Glutamatergic neuron (in vitro differentiated cells): ENCODE measurements around the gene LIMCH1. TPM values are rescaled to one million over a fixed set of nuclear protein-coding genes. Genes with fewer than 3 reads are reported as not detected.

Source experiments
- DNase-seq: peaks from one replicate; pipeline ENCODE4 v3.0.0; 2022
- H3K27ac Mint-ChIP-seq: one replicate; pipeline ENCODE4 v1.8.0; 2020; ENCODE audit warnings: mild to moderate bottlenecking, mixed read lengths, inconsistent platforms; ENCODE audit not compliant: unreplicated experiment
- H3K27me3 Mint-ChIP-seq: one replicate; pipeline ENCODE4 v1.8.0; 2020; ENCODE audit warnings: mild to moderate bottlenecking, moderate library complexity, mixed read lengths, inconsistent platforms; ENCODE audit not compliant: unreplicated experiment
- H3K36me3 Mint-ChIP-seq: one replicate; pipeline ENCODE4 v1.8.0; 2020; ENCODE audit warnings: mild to moderate bottlenecking, mixed read lengths, inconsistent platforms; ENCODE audit not compliant: unreplicated experiment
- H3K4me1 Mint-ChIP-seq: one replicate; pipeline ENCODE4 v1.8.0; 2020; ENCODE audit warnings: mild to moderate bottlenecking, low read depth, mixed read lengths, inconsistent platforms; ENCODE audit not compliant: unreplicated experiment
- H3K4me3 Mint-ChIP-seq: one replicate; pipeline ENCODE4 v1.8.0; 2020; ENCODE audit warnings: mild to moderate bottlenecking, mixed read lengths, inconsistent platforms; ENCODE audit not compliant: unreplicated experiment
- H3K9me3 Mint-ChIP-seq: one replicate; pipeline ENCODE4 v1.8.0; 2020; ENCODE audit warnings: mild to moderate bottlenecking, moderate library complexity, mixed read lengths, inconsistent platforms; ENCODE audit not compliant: unreplicated experiment
- total RNA-seq: library from RNA; stranded (reverse); fragmentation: NEBNext Ultra II Directional; extraction: Animal tissue kit (Norgen Biotek cat#: 25700); gene quantifications from one replicate; pipeline ENCODE4 v1.2.1, GENCODE V29; 2021; ENCODE audit not compliant: unreplicated experiment
- TF ChIP-seq, protein P1 (sequence below): fragments of 200-600 bp; sonication (generic); IDR thresholded peaks from one replicate; pipeline ENCODE4 v1.5.0; 2021; ENCODE audit not compliant: partially characterized antibody, unreplicated experiment

The LIMCH1 gene
- total RNA-seq, 1 donor from 2014 or later = 22.5 TPM

DNA sequence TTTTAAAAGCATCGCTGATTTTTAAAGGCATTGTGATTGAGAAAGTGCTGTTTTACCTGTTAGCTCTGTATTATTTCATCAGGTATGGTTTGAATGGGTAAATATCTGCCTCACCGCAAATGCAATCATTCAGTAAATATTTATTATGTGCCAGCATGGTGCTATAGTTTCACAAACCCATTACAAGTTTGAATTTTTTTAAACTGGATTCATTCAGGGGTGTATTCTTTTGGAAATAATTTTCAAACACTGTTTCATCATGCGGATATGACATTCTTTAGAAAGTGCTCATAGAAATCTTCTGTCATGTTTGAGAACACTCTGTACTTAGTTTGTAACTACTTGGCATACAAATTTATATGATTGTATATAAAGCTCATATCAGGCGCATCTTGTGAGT lies 37.2 kb downstream of the LIMCH1 start:
- Mint-ChIP-seq H3K4me3 (no peak overlapping the region), H3K36me3 (no peaks in the 10 kb centered on the region), H3K9me3 (no peaks in the 10 kb centered on the region), H3K27ac (no peak overlapping the region), H3K4me1 (peaks cover 12% of the 10 kb centered on the region), H3K27me3 (no peaks in the 10 kb centered on the region)
- no peak for DNase-seq
- TF ChIP-seq, protein P1, sequence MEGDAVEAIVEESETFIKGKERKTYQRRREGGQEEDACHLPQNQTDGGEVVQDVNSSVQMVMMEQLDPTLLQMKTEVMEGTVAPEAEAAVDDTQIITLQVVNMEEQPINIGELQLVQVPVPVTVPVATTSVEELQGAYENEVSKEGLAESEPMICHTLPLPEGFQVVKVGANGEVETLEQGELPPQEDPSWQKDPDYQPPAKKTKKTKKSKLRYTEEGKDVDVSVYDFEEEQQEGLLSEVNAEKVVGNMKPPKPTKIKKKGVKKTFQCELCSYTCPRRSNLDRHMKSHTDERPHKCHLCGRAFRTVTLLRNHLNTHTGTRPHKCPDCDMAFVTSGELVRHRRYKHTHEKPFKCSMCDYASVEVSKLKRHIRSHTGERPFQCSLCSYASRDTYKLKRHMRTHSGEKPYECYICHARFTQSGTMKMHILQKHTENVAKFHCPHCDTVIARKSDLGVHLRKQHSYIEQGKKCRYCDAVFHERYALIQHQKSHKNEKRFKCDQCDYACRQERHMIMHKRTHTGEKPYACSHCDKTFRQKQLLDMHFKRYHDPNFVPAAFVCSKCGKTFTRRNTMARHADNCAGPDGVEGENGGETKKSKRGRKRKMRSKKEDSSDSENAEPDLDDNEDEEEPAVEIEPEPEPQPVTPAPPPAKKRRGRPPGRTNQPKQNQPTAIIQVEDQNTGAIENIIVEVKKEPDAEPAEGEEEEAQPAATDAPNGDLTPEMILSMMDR = no peak

- Mint-ChIP-seq H3K4me1 (peaks cover 12% of the 10 kb centered on the region), H3K27me3 (no peaks in the 10 kb centered on the region), H3K9me3 (no peaks in the 10 kb centered on the region), H3K4me3 (no peak overlapping the region), H3K27ac (no peak overlapping the region), H3K36me3 (no peaks in the 10 kb centered on the region)
- DNase-seq = no peak
- TF ChIP-seq, protein P1 = no peak
Observed at GRCh38 chr4:41575665-41576064, 37.7 kb downstream of the LIMCH1 start.

- DNase-seq = no peak
- Mint-ChIP-seq H3K9me3 (no peaks in the 10 kb centered on the region), H3K4me3 (no peak overlapping the region), H3K27me3 (peaks cover 2% of the 10 kb centered on the region), H3K27ac (no peak overlapping the region), H3K36me3 (no peaks in the 10 kb centered on the region), H3K4me1 (peaks cover 12% of the 10 kb centered on the region)
- TF ChIP-seq, protein P1 = no peak
Observed at GRCh38 chr4:41579043-41579442, 41.1 kb downstream of the LIMCH1 start.

DNA sequence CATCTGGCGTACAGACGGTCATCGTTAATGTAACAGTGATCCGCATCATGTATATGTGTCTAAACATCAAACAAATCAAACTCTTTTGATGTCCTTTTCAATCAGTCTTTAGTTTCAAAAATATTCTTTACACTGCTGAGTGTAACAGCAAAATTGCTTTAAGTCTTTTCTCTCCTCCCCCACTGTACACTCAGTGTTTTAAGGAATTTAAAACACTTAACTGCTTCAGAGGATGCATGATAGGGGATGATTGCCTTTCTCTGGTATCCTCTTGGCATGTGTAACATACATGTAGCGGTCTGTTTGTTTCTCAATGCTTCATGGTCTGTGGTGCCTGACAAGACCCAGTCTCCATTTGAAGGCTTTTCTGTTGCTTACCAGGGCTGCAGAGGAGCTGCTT lies 41.6 kb downstream of the LIMCH1 start:
- Mint-ChIP-seq H3K27ac (no peak overlapping the region), H3K36me3 (no peaks in the 10 kb centered on the region), H3K27me3 (peaks cover 2% of the 10 kb centered on the region), H3K9me3 (no peaks in the 10 kb centered on the region), H3K4me3 (no peak overlapping the region), H3K4me1 (peaks cover 12% of the 10 kb centered on the region)
- DNase-seq = no peak
- TF ChIP-seq, protein P1 = no peak

DNA sequence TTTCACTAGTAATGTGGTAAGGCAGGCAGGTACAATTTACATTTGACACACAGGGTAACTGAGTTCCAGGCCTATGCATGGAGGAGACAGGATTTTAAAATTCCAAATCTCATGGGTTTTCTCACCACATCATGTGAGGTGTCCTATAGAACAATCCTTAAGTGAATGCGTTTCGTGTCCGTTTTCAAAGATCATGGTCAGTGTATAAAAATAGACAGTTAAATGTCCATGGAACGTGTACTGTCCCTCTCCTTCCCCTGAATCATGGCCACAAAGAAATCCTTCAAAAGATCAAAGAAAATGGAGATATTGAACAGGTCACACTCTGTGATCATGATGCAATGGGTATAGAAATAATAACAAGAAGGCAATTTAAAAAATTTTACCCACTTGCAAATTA lies 42.0 kb downstream of the LIMCH1 start:
- Mint-ChIP-seq H3K36me3 (peaks cover 4% of the 10 kb centered on the region), H3K4me3 (no peak overlapping the region), H3K9me3 (no peaks in the 10 kb centered on the region), H3K27me3 (peaks cover 2% of the 10 kb centered on the region), H3K27ac (no peak overlapping the region), H3K4me1 (peaks cover 12% of the 10 kb centered on the region)
- TF ChIP-seq, protein P1 = no peak
- DNase-seq = no peak
